Measurements from ENCODE around the gene KRTAP12-4.

DNA sequence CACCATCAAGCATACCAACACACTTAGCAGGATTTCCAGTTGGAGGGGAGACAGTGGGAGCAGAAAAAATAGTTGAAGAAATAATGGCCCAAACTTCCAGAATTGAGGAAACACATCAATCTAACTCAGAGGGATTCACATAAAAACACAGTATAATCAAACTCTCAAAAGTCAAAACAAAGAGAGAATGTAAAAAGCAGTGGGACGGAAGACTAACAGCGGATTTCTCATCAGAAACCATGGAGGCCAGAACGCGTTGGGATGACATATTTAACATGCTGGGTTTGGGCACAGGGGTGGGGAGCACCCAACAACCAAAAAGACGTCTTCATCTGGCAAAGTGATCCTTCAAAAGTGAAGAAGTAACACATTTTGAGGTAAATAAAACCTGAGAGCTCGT lies 34.6 kb downstream of the KRTAP12-4 start:
- TF ChIP-seq, protein P1, sequence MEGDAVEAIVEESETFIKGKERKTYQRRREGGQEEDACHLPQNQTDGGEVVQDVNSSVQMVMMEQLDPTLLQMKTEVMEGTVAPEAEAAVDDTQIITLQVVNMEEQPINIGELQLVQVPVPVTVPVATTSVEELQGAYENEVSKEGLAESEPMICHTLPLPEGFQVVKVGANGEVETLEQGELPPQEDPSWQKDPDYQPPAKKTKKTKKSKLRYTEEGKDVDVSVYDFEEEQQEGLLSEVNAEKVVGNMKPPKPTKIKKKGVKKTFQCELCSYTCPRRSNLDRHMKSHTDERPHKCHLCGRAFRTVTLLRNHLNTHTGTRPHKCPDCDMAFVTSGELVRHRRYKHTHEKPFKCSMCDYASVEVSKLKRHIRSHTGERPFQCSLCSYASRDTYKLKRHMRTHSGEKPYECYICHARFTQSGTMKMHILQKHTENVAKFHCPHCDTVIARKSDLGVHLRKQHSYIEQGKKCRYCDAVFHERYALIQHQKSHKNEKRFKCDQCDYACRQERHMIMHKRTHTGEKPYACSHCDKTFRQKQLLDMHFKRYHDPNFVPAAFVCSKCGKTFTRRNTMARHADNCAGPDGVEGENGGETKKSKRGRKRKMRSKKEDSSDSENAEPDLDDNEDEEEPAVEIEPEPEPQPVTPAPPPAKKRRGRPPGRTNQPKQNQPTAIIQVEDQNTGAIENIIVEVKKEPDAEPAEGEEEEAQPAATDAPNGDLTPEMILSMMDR (IDR thresholded peaks at IDR 0.05; ENCODE audit: insufficient read depth, low read length) = no peak
- TF ChIP-seq POLR2AphosphoS5 (IDR thresholded peaks at IDR 0.05; ENCODE audit: low read depth) (no peak), SPI1 (IDR thresholded peaks at IDR 0.05; ENCODE audit: borderline replicate concordance, low read depth) (no peak), REST (IDR thresholded peaks at IDR 0.05; ENCODE audit: insufficient replicate concordance, low read depth) (no peak)

All from HL-60 (cell line).